HEK293T (cell line): Measurements from ENCODE around the gene HIVEP3.
A peak's percentile ranks its signal among the peaks of the same experiment; 100 is the strongest.

Experiments
- CTCF ChIA-PET: fragments of 350-600 bp; formaldehyde crosslinking; extraction: SDS; loops from one replicate; lab custom pipeline; 2021; ENCODE audit warnings: antibody characterized with exemption, inconsistent platforms; lab: Yijun Ruan, JAX
- POLR2A ChIA-PET: fragments of 350-600 bp; formaldehyde crosslinking; extraction: SDS; loops from one replicate; lab custom pipeline; 2020; ENCODE audit warnings: antibody characterized with exemption, inconsistent platforms; lab: Yijun Ruan, JAX
- DNase-seq: peaks from one replicate; pipeline ENCODE4 v3.0.0; 2012; ENCODE audit warnings: mixed read lengths; ENCODE audit errors: extremely low spot score
- ARNT ChIP-seq: fragments of 450-650 bp; IDR thresholded peaks from 2 replicates; pipeline ENCODE4 v1.6.1; 2017; ENCODE audit warnings: mild to moderate bottlenecking
- BHLHE40 ChIP-seq: fragments of 450-650 bp; IDR thresholded peaks from 2 replicates; pipeline ENCODE4 v1.6.1; 2016; ENCODE audit warnings: mild to moderate bottlenecking, moderate library complexity, borderline replicate concordance
- CTBP1 ChIP-seq: fragments of 450-650 bp; IDR thresholded peaks from 2 replicates; pipeline ENCODE4 v1.6.1; 2016; ENCODE audit warnings: borderline replicate concordance
- ELF4 ChIP-seq: fragments of 450-650 bp; IDR thresholded peaks from 2 replicates; pipeline ENCODE4 v1.6.1; 2017; ENCODE audit warnings: antibody characterized with exemption
- FOXA1 ChIP-seq: fragments of 450-650 bp; IDR thresholded peaks from 2 replicates; pipeline ENCODE4 v1.6.1; 2016; ENCODE audit warnings: mild to moderate bottlenecking
- FOXK2 ChIP-seq: fragments of 450-650 bp; IDR thresholded peaks from 2 replicates; pipeline ENCODE4 v1.6.1; 2016; ENCODE audit warnings: mild to moderate bottlenecking
- FOXM1 ChIP-seq: fragments of 450-650 bp; IDR thresholded peaks from 2 replicates; pipeline ENCODE4 v1.6.1; 2017; ENCODE audit warnings: mild to moderate bottlenecking, borderline replicate concordance
- HDGF ChIP-seq: fragments of 450-650 bp; IDR thresholded peaks from 2 replicates; pipeline ENCODE4 v1.6.1; 2017; ENCODE audit warnings: antibody characterized with exemption, borderline replicate concordance
- L3MBTL2 ChIP-seq: fragments of 450-650 bp; conservative IDR thresholded peaks from 2 replicates; pipeline ENCODE4 v1.6.1; 2016; ENCODE audit warnings: mild to moderate bottlenecking
- LEF1 ChIP-seq: fragments of 450-650 bp; IDR thresholded peaks from 2 replicates; pipeline ENCODE4 v1.6.1; 2017; ENCODE audit warnings: mild to moderate bottlenecking, borderline replicate concordance
- NFRKB ChIP-seq: fragments of 450-650 bp; IDR thresholded peaks from 2 replicates; pipeline ENCODE4 v1.6.1; 2016; ENCODE audit warnings: mild to moderate bottlenecking, moderate library complexity
- SP1 ChIP-seq: fragments of 450-650 bp; IDR thresholded peaks from 2 replicates; pipeline ENCODE4 v1.6.1; 2017
- SUZ12 ChIP-seq: fragments of 450-650 bp; IDR thresholded peaks from 2 replicates; pipeline ENCODE4 v1.6.1; 2016; ENCODE audit warnings: mild to moderate bottlenecking
- TARDBP ChIP-seq: fragments of 450-650 bp; IDR thresholded peaks from 2 replicates; pipeline ENCODE4 v1.6.1; 2016
- ZNF384 ChIP-seq: fragments of 450-650 bp; IDR thresholded peaks from 2 replicates; pipeline ENCODE4 v1.6.1; 2016
- TF ChIP-seq, protein P1 (sequence below): fragments of 450-650 bp; IDR thresholded peaks from 2 replicates; pipeline ENCODE4 v1.6.1; 2016

HIVEP3 gene

DNA sequence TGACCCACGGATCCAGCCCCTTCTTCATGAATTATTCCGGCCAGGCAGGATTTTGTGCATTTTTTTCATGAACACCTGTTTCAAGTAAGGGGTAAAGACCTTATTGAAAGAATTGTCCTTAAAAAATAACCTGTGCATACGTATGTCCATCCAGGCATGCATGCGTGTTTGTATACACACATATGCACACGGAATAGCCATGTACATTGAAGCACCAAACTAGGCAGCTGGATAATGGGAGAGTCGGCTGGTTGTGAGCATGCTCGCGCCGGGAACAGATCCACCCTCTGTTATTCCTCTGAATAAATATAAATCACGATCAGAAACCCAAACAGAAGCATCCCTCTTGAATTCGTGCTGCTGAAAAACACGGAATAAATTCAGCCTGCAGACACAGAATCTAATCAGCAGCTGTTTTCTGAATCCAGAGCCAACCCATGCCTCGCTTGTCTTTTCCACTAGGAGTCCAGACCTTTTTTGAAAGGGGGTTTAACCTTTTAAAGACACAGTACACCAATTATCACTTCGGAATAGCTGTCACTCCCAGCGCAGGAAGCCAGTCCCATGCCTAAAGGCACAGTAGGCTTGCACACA lies at the start of gene HIVEP3:
Gene HIVEP3, minus strand, starts transcription at position 473 of the 594 bp plus-strand sequence.
- ChIA-PET CTCF (interaction anchor here (1.1 kb wide), 1 partner anchor 127 kb away, joined by 3 read pairs; no protein-coding TSS in a partner anchor), POLR2A (interaction anchor here (1.1 kb wide), 1 partner anchor 107 kb away, joined by 3 read pairs; no protein-coding TSS in a partner anchor)

DNA sequence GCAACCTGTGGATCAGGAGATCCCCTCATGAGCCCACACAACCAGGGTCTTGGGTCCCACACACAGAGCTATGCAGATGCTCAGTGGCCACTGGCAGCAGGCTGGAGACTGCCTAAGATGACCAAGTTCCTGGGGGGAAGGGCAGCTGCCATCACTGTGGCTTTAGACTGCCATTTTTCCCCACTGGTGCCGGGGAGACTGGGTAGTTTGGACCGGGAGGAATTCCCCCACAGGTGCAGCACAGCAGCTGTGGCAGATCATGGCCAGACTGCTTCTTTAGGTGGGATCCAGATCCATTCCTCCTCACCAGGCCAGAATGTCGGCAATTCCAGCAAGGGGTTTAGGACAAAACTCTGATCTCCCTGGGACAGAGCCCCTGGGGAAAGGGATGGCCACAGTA lies 45.7 kb upstream of the HIVEP3 start:
- CTCF ChIA-PET, result no interaction called here
- POLR2A ChIA-PET, result no interaction called here
- TF ChIP-seq SUZ12 (no peak), ARNT (no peak), L3MBTL2 (no peak), TARDBP (no peak), LEF1 (no peak), FOXM1 (no peak)
- DNase-seq, result no peak

More for the DNA sequence above, at the start of gene HIVEP3:
- DNase-seq, result peak; percentile 59
- no peak for TF ChIP-seq FOXA1
- TF ChIP-seq L3MBTL2, result peak; percentile 27; the same call in 1 of the 2 replicates
- TF ChIP-seq, protein P1, sequence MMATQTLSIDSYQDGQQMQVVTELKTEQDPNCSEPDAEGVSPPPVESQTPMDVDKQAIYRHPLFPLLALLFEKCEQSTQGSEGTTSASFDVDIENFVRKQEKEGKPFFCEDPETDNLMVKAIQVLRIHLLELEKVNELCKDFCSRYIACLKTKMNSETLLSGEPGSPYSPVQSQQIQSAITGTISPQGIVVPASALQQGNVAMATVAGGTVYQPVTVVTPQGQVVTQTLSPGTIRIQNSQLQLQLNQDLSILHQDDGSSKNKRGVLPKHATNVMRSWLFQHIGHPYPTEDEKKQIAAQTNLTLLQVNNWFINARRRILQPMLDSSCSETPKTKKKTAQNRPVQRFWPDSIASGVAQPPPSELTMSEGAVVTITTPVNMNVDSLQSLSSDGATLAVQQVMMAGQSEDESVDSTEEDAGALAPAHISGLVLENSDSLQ, result peak; percentile 85

DNA sequence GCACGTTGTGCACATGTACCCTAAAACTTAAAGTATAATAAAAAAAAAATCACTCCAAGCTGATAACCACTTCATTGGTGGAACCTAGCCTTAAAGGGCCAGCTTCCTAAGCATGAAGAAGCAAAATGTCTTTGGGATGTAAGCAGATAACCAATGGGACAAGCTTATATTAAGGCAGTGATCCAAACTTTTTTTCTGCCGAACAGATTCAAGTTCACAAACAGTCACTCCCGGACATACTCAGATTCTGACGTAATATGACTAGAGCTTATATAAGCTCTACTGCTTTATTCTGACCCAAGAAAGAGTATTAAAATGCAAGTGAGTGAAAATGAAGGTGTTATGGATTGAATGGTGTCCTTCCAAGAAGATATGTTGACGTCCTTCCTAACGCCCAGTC lies 44.9 kb upstream of the HIVEP3 start:
- DNase-seq, result no peak
- no peak for TF ChIP-seq BHLHE40
- TF ChIP-seq FOXA1, result no peak
- TF ChIP-seq HDGF, result no peak
- no peak for TF ChIP-seq SUZ12
- ChIA-PET CTCF (no interaction called here), POLR2A (no interaction called here)

DNA sequence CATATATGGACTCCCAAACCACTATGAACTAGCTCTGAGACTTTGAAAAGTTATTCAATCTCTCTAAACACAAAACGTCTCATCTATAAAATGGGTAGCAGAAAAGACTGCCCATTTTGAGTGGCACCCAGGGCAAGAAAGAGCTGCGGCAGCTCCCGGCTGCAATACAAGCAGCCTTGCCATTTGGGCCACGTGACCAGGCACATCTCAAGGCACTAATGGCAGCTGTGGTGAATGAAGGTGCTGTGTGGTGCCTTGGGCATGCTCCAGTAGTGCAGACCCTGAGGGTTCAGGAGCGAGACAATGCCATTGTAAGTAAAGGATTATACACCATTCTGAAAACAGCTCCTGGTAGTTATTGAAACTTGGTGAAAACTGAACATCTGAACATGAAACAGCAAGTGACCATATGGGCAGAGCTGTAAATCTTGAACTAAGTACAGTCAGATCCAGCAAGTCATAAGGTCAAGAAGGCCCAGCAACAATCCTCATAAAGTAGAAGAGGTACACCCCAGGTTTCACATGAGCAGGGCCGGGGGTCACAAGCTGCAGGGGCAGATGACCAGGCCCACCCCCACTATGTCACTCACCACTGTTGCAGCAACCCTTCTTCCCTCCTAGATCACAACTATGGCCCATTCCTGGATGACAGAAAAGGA lies 39.4 kb upstream of the HIVEP3 start:
- no peak for DNase-seq
- POLR2A ChIA-PET, result interaction anchor here (1.3 kb wide), 1 partner anchor 38 kb away, joined by 4 read pairs; no protein-coding TSS in a partner anchor
- TF ChIP-seq FOXA1 (no peak), SP1 (no peak), ELF4 (no peak), HDGF (no peak), ZNF384 (no peak), L3MBTL2 (no peak), NFRKB (no peak), TARDBP (no peak), LEF1 (no peak), FOXM1 (no peak), FOXK2 (no peak), SUZ12 (no peak)
- TF ChIP-seq, protein P1, result no peak
- CTCF ChIA-PET, result no interaction called here

DNA sequence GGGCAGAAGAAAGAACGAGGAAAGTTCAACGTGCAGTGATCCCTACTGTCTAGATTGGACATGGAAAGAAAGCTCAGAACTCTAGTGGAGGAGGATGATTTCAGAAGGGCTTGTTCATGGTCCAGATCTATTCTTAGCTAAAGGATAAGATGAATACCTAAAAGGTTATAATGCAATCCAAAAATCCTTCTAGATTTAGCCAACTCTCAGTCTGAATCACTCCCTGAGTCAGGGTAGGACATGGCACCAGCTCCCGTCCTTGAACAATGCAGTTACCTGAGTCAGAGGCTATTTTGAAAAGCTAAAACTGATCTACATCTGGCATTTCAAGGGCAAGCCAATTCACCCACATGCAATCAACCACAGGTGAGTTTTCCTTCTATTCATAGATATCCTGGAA lies 38.8 kb upstream of the HIVEP3 start:
- DNase-seq, result no peak
- TF ChIP-seq FOXM1, result no peak
- TF ChIP-seq BHLHE40, result no peak
- no peak for TF ChIP-seq ARNT
- no peak for TF ChIP-seq FOXK2
- TF ChIP-seq SP1, result no peak
- no peak for TF ChIP-seq ZNF384
- TF ChIP-seq, protein P1, result no peak
- TF ChIP-seq HDGF, result no peak
- no peak for TF ChIP-seq FOXA1
- no peak for TF ChIP-seq ELF4
- TF ChIP-seq SUZ12, result no peak
- TF ChIP-seq CTBP1, result no peak
- TF ChIP-seq TARDBP, result no peak
- TF ChIP-seq LEF1, result no peak
- TF ChIP-seq NFRKB, result no peak
- no peak for TF ChIP-seq L3MBTL2
- POLR2A ChIA-PET, result interaction anchor here (1.3 kb wide), 1 partner anchor 38 kb away, joined by 4 read pairs; no protein-coding TSS in a partner anchor
- CTCF ChIA-PET, result no interaction called here

DNA sequence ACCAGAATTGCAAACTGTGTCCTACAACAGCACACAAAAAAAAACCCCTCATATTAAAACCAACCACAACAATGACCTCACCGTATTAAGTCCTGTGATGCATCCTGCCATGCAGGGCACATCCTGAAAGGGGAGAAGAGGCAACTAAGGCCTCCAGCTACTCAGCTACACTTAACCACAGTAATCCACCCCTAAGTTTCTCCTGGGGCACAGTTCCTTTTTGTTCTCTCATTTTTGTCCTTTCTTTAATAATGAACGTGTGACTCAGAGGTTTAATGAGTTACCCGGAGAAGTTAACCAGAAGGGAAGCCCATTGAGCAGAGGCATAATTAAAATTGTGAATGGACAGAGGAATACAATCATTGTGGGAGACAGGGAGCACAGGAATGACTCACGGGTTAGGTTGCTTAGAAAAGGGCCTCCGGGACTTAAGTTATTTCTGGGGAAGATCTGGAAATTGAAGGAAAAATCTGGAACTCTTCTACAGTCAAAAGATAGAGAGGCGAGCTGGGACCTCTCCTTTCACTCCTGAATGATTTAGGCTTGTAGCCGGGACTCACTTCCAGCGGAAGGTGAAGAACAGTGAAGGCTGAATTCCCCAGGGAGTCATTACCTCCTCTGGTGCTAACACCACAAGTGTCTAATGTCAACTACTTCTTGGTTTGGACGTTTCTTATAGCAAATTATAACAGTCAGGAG lies 36.9 kb upstream of the HIVEP3 start:
- DNase-seq, result peak; percentile 26
- ChIA-PET CTCF (interaction anchor here (0.5 kb wide), 1 partner anchor 936 kb away, joined by 3 read pairs; no protein-coding TSS in a partner anchor), POLR2A (no interaction called here)
- TF ChIP-seq ELF4, result no peak
- TF ChIP-seq FOXK2, result no peak
- TF ChIP-seq ARNT, result no peak
- TF ChIP-seq SP1, result no peak
- TF ChIP-seq FOXA1, result no peak
- TF ChIP-seq L3MBTL2, result no peak
- TF ChIP-seq, protein P1, result no peak
